Measurements from ENCODE around the gene STKLD1.
"Not testable (repeated sequence)": the region's sequence is repeated elsewhere in the genome, so short reads cannot be mapped to it uniquely, and the experiment has no call there.

Gene STKLD1

GRCh38 chr9:133436681-133437080, 60.5 kb downstream of the STKLD1 start:
- no peak for DNase-seq (ENCODE audit: low read depth in 2 of 2, low spot score in 1 of 2)

GRCh38 chr9:133437753-133438531, 61.8 kb downstream of the STKLD1 start:
- DNase-seq (ENCODE audit: low read depth in 2 of 2, low spot score in 1 of 2): no peak

- DNase-seq (ENCODE audit: low read depth in 2 of 2, low spot score in 1 of 2): no peak
Observed at GRCh38 chr9:133439337-133439736, 63.2 kb downstream of the STKLD1 start.

- no peak for DNase-seq (ENCODE audit: low read depth in 2 of 2, low spot score in 1 of 2)
Observed at GRCh38 chr9:133440874-133441273, 64.7 kb downstream of the STKLD1 start.

GRCh38 chr9:133441571-133441970, 65.4 kb downstream of the STKLD1 start:
- no peak for DNase-seq (ENCODE audit: low read depth in 2 of 2, low spot score in 1 of 2)

GRCh38 chr9:133443248-133443647, 67.1 kb downstream of the STKLD1 start:
- no peak for DNase-seq (ENCODE audit: low read depth in 2 of 2, low spot score in 1 of 2)

- DNase-seq (ENCODE audit: low read depth in 2 of 2, low spot score in 1 of 2): no peak
Observed at GRCh38 chr9:133443982-133444381, 67.8 kb downstream of the STKLD1 start.

GRCh38 chr9:133445293-133445969, 69.3 kb downstream of the STKLD1 start:
- DNase-seq (ENCODE audit: low read depth in 2 of 2, low spot score in 1 of 2): no peak

- no peak for DNase-seq (ENCODE audit: low read depth in 2 of 2, low spot score in 1 of 2)
Observed at GRCh38 chr9:133448487-133448972, 72.4 kb downstream of the STKLD1 start.

GRCh38 chr9:133449760-133450159, 73.6 kb downstream of the STKLD1 start:
- DNase-seq (ENCODE audit: low read depth in 2 of 2, low spot score in 1 of 2): no peak

- not testable (repeated sequence) for DNase-seq (ENCODE audit: low read depth in 2 of 2, low spot score in 1 of 2)
Observed at GRCh38 chr9:133451865-133452264, 75.7 kb downstream of the STKLD1 start.

- no peak for DNase-seq (ENCODE audit: low read depth in 2 of 2, low spot score in 1 of 2)
Observed at GRCh38 chr9:133452562-133452961, 76.4 kb downstream of the STKLD1 start.

GRCh38 chr9:133453651-133454050, 77.5 kb downstream of the STKLD1 start:
- DNase-seq (ENCODE audit: low read depth in 2 of 2, low spot score in 1 of 2): no peak

GRCh38 chr9:133454325-133454724, 78.2 kb downstream of the STKLD1 start:
- no peak for DNase-seq (ENCODE audit: low read depth in 2 of 2, low spot score in 1 of 2)

GRCh38 chr9:133454943-133455673, 78.9 kb downstream of the STKLD1 start:
- DNase-seq (ENCODE audit: low read depth in 2 of 2, low spot score in 1 of 2): no peak

Measured in stimulated activated CD8-positive, alpha-beta memory T cell treated with anti-CD3 and anti-CD28 coated beads, Interleukin-4, amount 100 ng/mL, for 4 hours (primary cell).